Activated CD8-positive, alpha-beta T cell treated with anti-CD3 and anti-CD28 coated beads, Interleukin-2, amount 10 ng/mL, durations not matched to agents 7 days and 5 days (primary cell): ENCODE results near the gene NGF. TPM values are rescaled to one million over a fixed set of nuclear protein-coding genes. Genes with fewer than 3 reads are reported as not detected.
"Not testable (repeated sequence)": the region's sequence is repeated elsewhere in the genome, so short reads cannot be mapped to it uniquely, and the experiment has no call there.

ENCODE experiments used
- ATAC-seq: fragments of 150-1000 bp; cut with Tn5 transposase; one replicate; pipeline ENCODE4 v1.10.0; 2021; ENCODE audit warnings: moderate library complexity
- CTCF ChIA-PET: fragments of 350-600 bp; sonication (Branson Sonifier 250); formaldehyde crosslinking; loops from one replicate; lab custom pipeline; 2021; ENCODE audit warnings: antibody characterized with exemption; lab: Charles Lee
- POLR2A ChIA-PET: fragments of 350-600 bp; sonication (Branson Sonifier 250); formaldehyde crosslinking; loops from one replicate; lab custom pipeline; 2021; ENCODE audit warnings: antibody characterized with exemption; lab: Charles Lee
- DNase-seq: peaks from one replicate; pipeline ENCODE4 v3.0.0-alpha.2; 2020
- H3K27ac Mint-ChIP-seq: one replicate; pipeline ENCODE4 v1.8.0; 2021; ENCODE audit warnings: mild to moderate bottlenecking, mixed read lengths
- H3K27me3 Mint-ChIP-seq: one replicate; pipeline ENCODE4 v1.8.0; 2021; ENCODE audit warnings: low read depth, mixed read lengths
- H3K36me3 Mint-ChIP-seq: one replicate; pipeline ENCODE4 v1.8.0; 2021; ENCODE audit warnings: low read depth, mixed read lengths
- H3K4me1 Mint-ChIP-seq: one replicate; pipeline ENCODE4 v1.8.0; 2021; ENCODE audit warnings: low read depth, mixed read lengths
- H3K4me3 Mint-ChIP-seq: one replicate; pipeline ENCODE4 v1.8.0; 2021; ENCODE audit warnings: mild to moderate bottlenecking, mixed read lengths
- H3K9me3 Mint-ChIP-seq: one replicate; pipeline ENCODE4 v1.8.0; 2022; ENCODE audit warnings: mixed read lengths; ENCODE audit not compliant: insufficient read depth
- total RNA-seq, 2 experiments: library from RNA; stranded (reverse); gene quantifications; one replicate each; pipeline ENCODE4 v1.2.3, GENCODE V29; 2021

Gene NGF
- total RNA-seq, 2 experiments from 2014 or later: not detected

- Mint-ChIP-seq H3K27me3 (no peaks in the 10 kb centered on the region), H3K4me1 (no peaks in the 10 kb centered on the region), H3K36me3 (no peaks in the 10 kb centered on the region), H3K27ac (no peak overlapping the region), H3K9me3 (no peaks in the 10 kb centered on the region), H3K4me3 (no peak overlapping the region)
- DNase-seq (no peak), ATAC-seq (no peak)
- ChIA-PET POLR2A (no interaction called here), CTCF (no interaction called here)
Observed at GRCh38 chr1:115319706-115320105, 18.3 kb downstream of the NGF start.

- Mint-ChIP-seq H3K4me1 (no peaks in the 10 kb centered on the region), H3K27me3 (no peaks in the 10 kb centered on the region), H3K27ac (no peak overlapping the region), H3K36me3 (no peaks in the 10 kb centered on the region), H3K9me3 (no peaks in the 10 kb centered on the region), H3K4me3 (no peak overlapping the region)
- no peak for ATAC-seq
- DNase-seq: no peak
- ChIA-PET POLR2A (no interaction called here), CTCF (no interaction called here)
Observed at GRCh38 chr1:115317101-115318012, 20.7 kb downstream of the NGF start.

GRCh38 chr1:115314765-115315164 is 23.3 kb downstream of the NGF start:
- ChIA-PET POLR2A (no interaction called here), CTCF (interaction anchor here (0.6 kb wide), 1 partner anchor 93 kb away, joined by 3 read pairs; no protein-coding TSS in a partner anchor)
- no peak overlapping the region for H3K27ac Mint-ChIP-seq
- H3K9me3 Mint-ChIP-seq: no peaks in the 10 kb centered on the region
- no peaks in the 10 kb centered on the region for H3K4me1 Mint-ChIP-seq
- ATAC-seq (no peak), DNase-seq (no peak)
- H3K27me3 Mint-ChIP-seq: no peaks in the 10 kb centered on the region
- no peak overlapping the region for H3K4me3 Mint-ChIP-seq
- no peaks in the 10 kb centered on the region for H3K36me3 Mint-ChIP-seq

- ChIA-PET CTCF (no interaction called here), POLR2A (no interaction called here)
- Mint-ChIP-seq H3K9me3 (no peaks in the 10 kb centered on the region), H3K36me3 (no peaks in the 10 kb centered on the region), H3K27ac (no peak overlapping the region), H3K4me1 (no peaks in the 10 kb centered on the region), H3K4me3 (no peak overlapping the region), H3K27me3 (no peaks in the 10 kb centered on the region)
- DNase-seq (no peak), ATAC-seq (no peak)
Observed at GRCh38 chr1:115314092-115314491, 24.0 kb downstream of the NGF start.

GRCh38 chr1:115313182-115313581 is 24.9 kb downstream of the NGF start:
- H3K4me3 Mint-ChIP-seq: no peak overlapping the region
- no peak overlapping the region for H3K27ac Mint-ChIP-seq
- H3K4me1 Mint-ChIP-seq: no peaks in the 10 kb centered on the region
- no peaks in the 10 kb centered on the region for H3K9me3 Mint-ChIP-seq
- ChIA-PET POLR2A (no interaction called here), CTCF (no interaction called here)
- DNase-seq: no peak
- H3K27me3 Mint-ChIP-seq: no peaks in the 10 kb centered on the region
- ATAC-seq: no peak
- H3K36me3 Mint-ChIP-seq: no peaks in the 10 kb centered on the region

- H3K27ac Mint-ChIP-seq: no peak overlapping the region
- no peaks in the 10 kb centered on the region for H3K4me1 Mint-ChIP-seq
- ATAC-seq: no peak
- CTCF ChIA-PET: no interaction called here
- no peaks in the 10 kb centered on the region for H3K36me3 Mint-ChIP-seq
- no peak overlapping the region for H3K4me3 Mint-ChIP-seq
- POLR2A ChIA-PET: no interaction called here
- H3K27me3 Mint-ChIP-seq: no peaks in the 10 kb centered on the region
- no peak for DNase-seq
- H3K9me3 Mint-ChIP-seq: no peaks in the 10 kb centered on the region
Observed at GRCh38 chr1:115312742-115313141, 25.3 kb downstream of the NGF start.

- Mint-ChIP-seq H3K4me1 (no peaks in the 10 kb centered on the region), H3K9me3 (no peaks in the 10 kb centered on the region), H3K27me3 (peaks cover 4% of the 10 kb centered on the region), H3K27ac (no peak overlapping the region), H3K36me3 (no peaks in the 10 kb centered on the region), H3K4me3 (no peak overlapping the region)
- DNase-seq (no peak), ATAC-seq (no peak)
- ChIA-PET POLR2A (no interaction called here), CTCF (no interaction called here)
Observed at GRCh38 chr1:115311474-115311989, 26.5 kb downstream of the NGF start.

- H3K9me3 Mint-ChIP-seq: no peaks in the 10 kb centered on the region
- ATAC-seq (no peak), DNase-seq (no peak)
- ChIA-PET CTCF (no interaction called here), POLR2A (no interaction called here)
- H3K4me3 Mint-ChIP-seq: no peak overlapping the region
- H3K27ac Mint-ChIP-seq: no peak overlapping the region
- no peaks in the 10 kb centered on the region for H3K4me1 Mint-ChIP-seq
- H3K27me3 Mint-ChIP-seq: peaks cover 6% of the 10 kb centered on the region
- no peaks in the 10 kb centered on the region for H3K36me3 Mint-ChIP-seq
Observed at GRCh38 chr1:115310581-115311473, 27.2 kb downstream of the NGF start.

- ATAC-seq, DNase-seq, H3K4me3 Mint-ChIP-seq, CTCF ChIA-PET, H3K27ac Mint-ChIP-seq, H3K36me3 Mint-ChIP-seq, POLR2A ChIA-PET, H3K9me3 Mint-ChIP-seq, H3K4me1 Mint-ChIP-seq, H3K27me3 Mint-ChIP-seq: not testable (repeated sequence)
Observed at GRCh38 chr1:115309504-115309903, 28.5 kb downstream of the NGF start.

- no peaks in the 10 kb centered on the region for H3K9me3 Mint-ChIP-seq
- POLR2A ChIA-PET: no interaction called here
- DNase-seq (no peak), ATAC-seq (no peak)
- no peak overlapping the region for H3K4me3 Mint-ChIP-seq
- no peak overlapping the region for H3K27ac Mint-ChIP-seq
- peaks cover 9% of the 10 kb centered on the region for H3K27me3 Mint-ChIP-seq
- H3K4me1 Mint-ChIP-seq: no peaks in the 10 kb centered on the region
- H3K36me3 Mint-ChIP-seq: no peaks in the 10 kb centered on the region
- CTCF ChIA-PET: no interaction called here
Observed at GRCh38 chr1:115308969-115309368, 29.1 kb downstream of the NGF start.

GRCh38 chr1:115307661-115308060 is 30.4 kb downstream of the NGF start:
- H3K9me3 Mint-ChIP-seq: no peaks in the 10 kb centered on the region
- POLR2A ChIA-PET: no interaction called here
- H3K27ac Mint-ChIP-seq: no peak overlapping the region
- peaks cover 11% of the 10 kb centered on the region for H3K27me3 Mint-ChIP-seq
- CTCF ChIA-PET: no interaction called here
- H3K4me1 Mint-ChIP-seq: no peaks in the 10 kb centered on the region
- ATAC-seq (no peak), DNase-seq (no peak)
- no peaks in the 10 kb centered on the region for H3K36me3 Mint-ChIP-seq
- no peak overlapping the region for H3K4me3 Mint-ChIP-seq

GRCh38 chr1:115306146-115306545 is 31.9 kb downstream of the NGF start:
- CTCF ChIA-PET: no interaction called here
- Mint-ChIP-seq H3K4me3 (no peak overlapping the region), H3K9me3 (no peaks in the 10 kb centered on the region), H3K4me1 (no peaks in the 10 kb centered on the region), H3K27me3 (peaks cover 11% of the 10 kb centered on the region), H3K36me3 (no peaks in the 10 kb centered on the region), H3K27ac (no peak overlapping the region)
- ATAC-seq (no peak), DNase-seq (no peak)
- POLR2A ChIA-PET: no interaction called here
